Measurements from ENCODE around the gene NUCB1.
"Not testable (repeated sequence)": the region's sequence is repeated elsewhere in the genome, so short reads cannot be mapped to it uniquely, and the experiment has no call there.

NUCB1 gene

DNA sequence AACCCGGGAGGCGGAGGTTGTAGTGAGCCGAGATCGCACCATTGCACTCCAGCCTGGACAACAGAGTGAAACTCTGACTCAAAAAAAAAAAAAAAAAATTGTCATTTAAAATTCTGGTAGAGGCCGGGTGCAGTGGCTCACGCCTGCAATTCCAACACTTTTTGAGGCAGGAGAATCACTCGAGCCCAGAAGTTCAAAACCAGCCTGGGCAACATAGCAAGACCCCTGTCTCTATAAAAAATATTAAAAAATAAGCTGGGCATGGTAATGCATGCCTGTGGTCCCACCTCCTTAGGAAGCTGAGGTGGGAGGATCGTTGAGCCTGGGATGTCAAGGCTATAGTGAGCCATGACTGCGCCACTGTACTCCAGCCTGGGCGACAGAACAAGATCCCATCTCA, 6.2 kb downstream of the NUCB1 start:
- DNase-seq: no peak

DNA sequence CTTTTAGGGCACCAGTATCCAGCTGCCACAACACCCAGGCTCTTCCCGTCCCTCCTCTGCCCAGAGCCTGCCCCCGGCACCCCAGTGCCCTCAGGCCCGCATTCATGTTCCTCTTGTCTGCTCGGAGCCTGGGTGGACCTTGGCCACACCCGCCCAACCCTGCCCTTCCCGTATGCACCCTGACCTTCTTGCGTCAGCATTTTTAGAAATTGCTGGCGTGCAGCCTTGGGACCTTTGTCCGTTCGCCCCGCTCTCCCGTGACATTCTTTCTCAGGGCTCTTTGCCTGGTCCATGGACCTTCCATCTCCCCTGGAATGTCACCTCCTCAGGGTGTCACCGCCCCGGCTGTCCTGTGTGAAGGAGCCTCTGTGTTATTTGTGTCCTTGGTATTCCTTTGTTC, 7.6 kb downstream of the NUCB1 start:
- DNase-seq: no peak

DNA sequence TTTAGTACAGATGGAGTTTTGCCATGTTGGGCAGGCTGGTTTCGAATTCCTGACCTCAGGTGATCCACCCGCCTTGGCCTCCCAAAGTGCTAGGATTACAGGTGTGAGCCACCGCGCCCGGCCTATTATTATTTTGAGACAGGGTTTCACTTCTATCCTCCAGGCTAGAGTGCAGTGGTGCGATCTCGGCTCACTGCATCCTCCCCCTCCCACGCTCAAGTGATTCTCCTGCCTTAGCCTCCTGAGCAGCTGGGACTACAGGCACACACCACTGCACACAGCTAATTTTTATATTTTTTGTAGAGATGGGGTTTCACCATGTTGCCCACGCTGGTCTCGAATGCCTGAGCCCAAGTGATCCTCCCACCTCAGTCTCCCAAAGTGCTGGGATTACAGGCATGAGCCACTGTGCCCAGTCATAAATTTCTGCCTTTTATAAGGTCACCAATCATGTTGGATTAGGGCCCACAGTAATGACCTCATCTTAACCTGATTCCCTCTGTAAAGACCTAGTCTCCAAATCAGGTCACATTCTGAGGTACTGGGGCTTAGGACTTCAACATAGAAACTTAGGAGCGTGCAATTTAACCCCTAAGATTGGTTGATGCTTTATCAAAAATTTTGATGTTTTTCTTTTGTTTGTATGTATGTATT, 9.4 kb downstream of the NUCB1 start:
- not testable (repeated sequence) for DNase-seq

DNA sequence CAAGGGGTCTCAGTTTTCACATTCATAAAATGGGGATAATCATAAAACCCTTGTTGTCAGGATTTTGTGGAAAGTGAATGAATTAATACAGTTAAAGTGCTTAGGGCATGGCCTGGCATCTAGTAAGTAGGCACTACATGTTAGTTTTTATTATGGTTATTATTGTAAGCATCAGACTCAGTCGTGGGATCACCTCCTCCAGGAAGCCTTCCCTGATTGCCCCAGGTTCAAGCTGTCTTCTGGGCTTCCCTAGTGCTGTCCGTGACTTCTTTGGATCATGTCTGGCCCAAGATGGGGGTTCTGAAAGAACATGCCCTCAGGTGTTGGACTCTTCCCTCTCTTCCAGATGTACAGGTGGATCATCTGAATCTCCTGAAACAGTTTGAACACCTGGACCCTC, 10.7 kb downstream of the NUCB1 start:
- DNase-seq: no peak

DNA sequence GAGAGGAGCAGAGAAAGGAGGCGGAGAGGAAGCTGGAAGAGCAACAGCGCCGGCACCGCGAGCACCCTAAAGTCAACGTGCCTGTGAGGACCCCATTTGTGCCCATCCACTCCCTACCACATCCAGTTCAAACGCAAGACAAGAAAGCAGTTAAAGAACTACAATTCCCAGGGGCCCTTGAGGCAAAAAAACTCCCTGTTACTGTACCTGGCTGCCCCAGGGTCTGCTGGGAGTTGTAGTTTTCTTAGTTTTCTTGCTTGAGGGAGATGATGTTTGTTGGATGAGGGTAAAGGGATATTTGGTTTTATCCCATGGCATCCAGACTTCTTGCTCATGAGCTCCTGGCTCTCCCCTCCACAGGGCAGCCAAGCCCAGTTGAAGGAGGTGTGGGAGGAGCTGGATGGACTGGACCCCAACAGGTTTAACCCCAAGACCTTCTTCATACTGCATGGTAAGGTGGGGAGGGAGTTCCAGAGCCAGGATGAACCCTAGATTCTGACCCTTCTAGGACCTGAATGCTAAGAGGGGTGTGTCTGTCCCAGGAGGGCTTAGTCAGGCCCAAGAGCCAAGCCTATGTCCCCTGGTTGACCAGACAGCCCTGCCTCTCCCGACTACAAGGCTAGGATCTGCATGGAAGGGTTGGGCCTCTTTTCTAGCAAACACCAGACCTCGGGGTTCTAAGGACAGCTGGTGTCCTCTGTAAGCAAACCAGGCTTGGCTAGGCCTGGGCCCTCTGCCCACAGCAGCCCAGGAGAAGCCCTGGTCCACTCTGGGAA, 13.2 kb downstream of the NUCB1 start:
- no peak for DNase-seq

DNA sequence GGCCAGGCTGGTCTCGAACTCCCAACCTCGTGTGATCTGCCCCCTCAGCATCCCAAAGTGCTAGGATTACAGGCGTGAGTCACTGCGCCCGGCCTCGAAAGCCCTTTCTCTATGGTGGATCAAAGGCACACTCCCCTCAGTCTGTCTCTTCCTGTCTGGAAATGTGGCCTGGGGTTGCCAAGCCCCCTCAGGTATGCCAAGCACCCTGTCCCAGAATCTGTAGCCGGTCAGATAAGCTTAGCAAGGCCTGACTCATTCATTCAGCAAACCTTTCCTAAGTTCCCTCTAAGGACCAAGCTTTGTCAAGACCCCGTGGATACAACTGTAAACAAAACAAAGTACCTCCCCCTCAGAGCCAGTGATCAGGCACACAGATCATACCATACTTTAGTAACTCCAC, 14.1 kb downstream of the NUCB1 start:
- DNase-seq: no peak

DNA sequence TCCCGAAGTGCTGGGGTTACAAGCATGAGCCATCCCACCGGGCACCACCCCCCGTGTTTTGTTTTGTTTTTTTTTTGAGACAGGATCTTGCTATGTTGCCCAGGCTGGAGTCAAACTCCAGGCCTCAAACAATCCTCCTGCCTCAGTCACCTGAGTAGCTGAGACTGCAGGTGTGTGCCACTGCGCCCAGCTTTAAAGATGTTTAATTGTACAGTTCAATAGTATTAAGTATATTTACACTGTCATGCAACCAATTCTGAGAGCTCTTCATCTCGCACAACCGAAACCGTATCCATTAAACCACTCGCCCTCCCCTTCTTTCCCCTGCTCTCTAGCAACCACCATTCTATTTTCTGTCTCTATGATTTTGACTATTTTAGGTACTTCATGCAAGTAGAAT, 15.6 kb downstream of the NUCB1 start:
- no peak for DNase-seq

DNA sequence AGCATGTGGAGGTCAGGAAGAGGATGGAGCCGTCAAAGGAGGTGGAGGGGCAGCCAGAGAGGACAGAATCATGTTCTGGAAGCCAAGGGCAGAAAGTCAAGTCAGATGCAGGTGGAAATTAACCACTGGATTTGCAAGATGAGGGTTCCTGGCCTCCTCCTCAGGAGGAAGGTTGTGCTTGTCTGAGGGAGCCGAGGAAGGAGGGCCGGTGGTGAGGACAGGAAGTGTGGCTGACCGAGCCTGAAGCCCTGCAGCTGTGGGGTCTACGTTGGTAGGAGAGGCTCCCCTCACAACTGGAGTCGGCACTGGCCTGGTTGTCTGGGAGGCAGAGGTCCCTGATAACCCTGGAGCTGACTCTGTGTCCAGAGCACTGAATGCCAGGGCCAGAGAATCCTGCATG, 18.0 kb downstream of the NUCB1 start:
- no peak for DNase-seq

DNA sequence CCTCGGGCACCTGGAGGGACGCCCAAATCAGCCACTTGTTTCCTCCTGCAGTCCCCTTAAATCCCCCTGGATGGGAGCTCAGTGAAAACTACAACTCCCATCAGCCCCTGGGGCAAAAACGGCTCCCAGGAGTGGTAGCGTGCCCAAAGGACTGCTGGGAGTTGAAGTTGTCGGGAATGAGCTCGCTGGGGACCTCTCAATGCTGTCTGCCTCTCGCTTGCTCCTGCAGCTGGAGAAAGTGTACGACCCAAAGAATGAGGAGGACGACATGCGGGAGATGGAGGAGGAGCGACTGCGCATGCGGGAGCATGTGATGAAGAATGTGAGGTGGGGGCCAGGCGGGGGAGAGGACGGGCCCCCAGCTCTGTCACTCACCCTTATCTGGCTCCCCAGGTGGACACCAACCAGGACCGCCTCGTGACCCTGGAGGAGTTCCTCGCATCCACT, 18.7 kb downstream of the NUCB1 start:
- no peak for DNase-seq

DNA sequence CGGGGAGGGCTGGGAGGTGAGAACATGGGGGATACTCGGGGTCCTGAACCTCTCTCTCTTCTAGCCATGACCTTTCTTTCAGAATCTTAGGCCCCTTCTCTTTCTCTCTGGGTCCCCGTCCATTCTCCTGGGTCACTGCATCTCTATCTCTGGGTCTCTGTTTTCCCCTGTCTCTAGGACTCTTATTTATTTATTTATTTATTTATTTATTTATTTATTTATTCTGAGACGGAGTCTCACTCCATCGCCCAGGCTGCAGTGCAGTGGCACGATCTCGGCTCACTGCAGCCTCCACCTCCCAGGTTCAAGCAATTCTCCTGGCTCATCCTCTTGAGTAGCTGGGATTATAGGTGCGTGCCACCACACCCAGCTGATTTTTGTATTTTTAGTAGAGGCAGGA, 19.2 kb downstream of the NUCB1 start:
- not testable (repeated sequence) for DNase-seq

DNA sequence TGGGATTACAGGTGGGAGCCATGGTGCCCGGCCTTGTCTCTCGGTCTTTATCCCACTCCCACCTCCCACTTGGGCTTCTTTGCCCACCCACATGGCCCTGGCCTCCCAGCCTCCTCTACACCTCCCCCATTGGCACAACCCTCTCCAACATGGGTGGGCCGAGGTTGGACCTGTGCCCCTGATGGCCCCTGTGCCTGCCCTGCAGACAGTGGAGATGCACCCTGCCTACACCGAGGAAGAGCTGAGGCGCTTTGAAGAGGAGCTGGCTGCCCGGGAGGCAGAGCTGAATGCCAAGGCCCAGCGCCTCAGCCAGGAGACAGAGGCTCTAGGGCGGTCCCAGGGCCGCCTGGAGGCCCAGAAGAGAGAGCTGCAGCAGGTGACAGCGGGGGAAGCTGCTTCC, 20.8 kb downstream of the NUCB1 start:
- no peak for DNase-seq

DNA sequence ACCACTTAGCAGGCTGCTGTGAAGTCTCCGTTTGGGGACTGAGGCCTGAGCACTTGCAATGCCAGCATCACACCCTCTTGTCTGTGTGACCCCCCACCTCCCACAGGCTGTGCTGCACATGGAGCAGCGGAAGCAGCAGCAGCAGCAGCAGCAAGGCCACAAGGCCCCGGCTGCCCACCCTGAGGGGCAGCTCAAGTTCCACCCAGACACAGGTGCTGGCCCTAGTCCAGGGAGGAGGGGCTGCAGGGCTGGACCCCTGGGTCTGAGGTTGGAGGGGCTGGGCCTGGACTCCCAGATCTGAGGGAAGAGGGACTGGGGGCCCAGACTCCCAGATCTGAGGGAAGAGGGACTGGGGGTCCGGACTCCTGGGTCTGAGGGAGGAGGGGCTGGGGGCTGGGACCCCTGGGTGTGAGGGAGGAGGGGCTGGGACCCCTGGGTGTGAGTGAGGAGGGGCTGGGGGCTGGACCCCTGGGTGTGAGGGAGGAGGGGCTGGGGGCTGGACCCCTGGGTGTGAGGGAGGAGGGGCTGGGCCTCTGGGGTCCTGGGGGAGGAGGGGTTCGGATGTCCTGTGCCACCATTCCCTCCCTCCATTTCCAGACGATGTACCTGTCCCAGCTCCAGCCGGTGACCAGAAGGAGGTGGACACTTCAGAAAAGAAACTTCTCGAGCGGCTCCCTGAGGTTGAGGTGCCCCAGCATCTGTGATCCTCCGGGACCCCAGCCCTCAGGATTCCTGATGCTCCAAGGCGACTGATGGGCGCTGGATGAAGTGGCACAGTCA, 21.8 kb downstream of the NUCB1 start:
- no peak for DNase-seq

DNA sequence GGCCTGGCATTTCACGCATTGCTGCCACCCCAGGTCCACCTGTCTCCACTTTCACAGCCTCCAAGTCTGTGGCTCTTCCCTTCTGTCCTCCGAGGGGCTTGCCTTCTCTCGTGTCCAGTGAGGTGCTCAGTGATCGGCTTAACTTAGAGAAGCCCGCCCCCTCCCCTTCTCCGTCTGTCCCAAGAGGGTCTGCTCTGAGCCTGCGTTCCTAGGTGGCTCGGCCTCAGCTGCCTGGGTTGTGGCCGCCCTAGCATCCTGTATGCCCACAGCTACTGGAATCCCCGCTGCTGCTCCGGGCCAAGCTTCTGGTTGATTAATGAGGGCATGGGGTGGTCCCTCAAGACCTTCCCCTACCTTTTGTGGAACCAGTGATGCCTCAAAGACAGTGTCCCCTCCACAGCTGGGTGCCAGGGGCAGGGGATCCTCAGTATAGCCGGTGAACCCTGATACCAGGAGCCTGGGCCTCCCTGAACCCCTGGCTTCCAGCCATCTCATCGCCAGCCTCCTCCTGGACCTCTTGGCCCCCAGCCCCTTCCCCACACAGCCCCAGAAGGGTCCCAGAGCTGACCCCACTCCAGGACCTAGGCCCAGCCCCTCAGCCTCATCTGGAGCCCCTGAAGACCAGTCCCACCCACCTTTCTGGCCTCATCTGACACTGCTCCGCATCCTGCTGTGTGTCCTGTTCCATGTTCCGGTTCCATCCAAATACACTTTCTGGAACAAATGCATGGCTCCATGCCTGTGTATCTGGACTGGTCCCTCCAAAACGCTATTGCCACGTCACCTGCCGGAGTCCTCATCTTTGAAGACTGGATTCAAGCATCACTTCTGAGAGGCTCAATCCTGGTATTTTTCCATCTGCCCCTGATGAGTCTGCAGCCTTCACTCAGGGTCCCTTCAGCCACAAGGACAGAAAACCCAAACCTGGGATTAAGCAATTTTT, 22.7 kb downstream of the NUCB1 start:
- DNase-seq: no peak

DNA sequence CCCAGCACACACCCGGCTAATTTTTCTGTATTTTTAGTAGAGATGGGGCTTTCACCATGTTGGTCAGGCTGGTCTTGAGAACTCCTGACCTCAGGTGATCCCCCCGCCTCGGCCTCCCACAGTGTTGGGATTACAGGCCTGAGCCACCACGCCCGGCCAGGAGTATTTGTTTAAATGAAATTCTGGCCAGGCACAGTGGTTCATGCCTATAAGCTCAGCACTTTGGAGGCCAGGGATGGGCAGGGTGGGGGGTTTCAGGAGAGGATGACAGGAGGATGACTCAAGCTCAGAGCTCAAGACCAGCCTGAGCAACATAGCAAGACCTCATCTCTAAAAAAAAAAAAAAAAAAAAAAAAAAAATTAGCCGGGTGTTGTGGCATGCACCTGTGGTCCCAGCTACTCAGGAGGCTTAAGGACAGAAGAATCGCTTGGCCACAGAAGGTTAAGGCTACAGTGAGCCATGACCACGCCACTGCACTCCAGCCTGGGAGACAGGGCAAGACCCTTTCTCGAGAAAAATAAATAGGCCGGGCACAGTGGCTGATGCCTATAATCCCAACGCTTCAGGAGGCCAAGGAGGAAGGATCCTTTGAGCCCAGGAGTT, 25.2 kb downstream of the NUCB1 start:
- DNase-seq: no peak

DNA sequence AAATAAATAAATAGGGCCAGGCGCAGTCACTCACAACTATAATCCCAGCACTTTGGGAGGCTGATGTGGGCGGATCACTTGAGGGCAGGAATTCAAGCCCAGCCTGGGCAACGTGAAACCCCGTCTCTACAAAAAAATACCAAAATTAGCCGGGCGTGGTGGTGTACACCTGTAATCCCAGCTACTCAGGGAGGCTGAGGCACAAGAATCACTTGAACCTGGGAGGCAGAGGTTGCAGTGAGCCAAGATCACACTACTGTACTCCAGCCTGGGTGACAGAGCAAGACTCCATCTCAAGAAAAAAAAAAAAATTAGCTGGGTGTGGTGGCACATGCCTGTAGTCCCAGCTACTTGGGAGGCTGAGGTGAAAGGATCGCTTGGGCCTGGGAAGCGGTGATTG, 25.8 kb downstream of the NUCB1 start:
- not testable (repeated sequence) for DNase-seq

DNA sequence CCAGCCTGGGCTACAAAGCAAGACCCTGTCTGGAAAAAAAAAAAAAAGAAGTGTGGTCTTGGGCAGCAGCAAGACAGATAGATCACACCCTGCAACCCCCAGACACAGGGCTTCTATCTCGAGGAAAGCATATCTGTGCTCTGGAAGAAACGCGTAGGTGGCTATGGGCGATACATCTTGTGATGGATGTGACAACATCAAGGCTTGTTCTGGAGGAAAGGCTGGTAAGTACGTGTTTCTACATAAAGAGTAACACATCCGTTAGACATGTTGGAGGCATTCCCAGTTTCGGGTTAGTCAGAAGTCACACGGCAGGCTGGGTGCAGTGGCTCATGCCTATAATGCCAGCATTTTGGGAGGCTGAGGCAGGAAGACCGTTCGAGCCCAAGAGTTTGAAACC, 26.8 kb downstream of the NUCB1 start:
- no peak for DNase-seq

DNA sequence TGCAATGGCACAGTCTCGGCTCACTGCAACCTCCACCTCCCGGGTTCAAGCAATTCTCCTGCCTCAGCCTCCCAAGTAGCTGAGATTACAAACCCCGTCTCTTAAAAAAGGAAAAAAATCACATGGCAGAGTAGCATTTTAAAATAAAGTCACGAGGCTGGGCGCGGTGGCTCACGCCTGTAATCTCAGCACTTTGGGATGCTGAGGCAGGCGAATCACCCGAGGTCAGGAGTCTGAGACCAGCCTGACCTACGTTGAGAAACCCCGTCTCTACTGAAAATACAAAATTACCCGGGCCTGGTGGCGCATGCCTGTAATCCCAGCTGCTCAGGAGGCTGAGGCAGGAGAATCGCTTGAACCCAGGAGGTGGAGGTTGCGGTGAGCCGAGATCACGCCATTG, 27.6 kb downstream of the NUCB1 start:
- not testable (repeated sequence) for DNase-seq

DNA sequence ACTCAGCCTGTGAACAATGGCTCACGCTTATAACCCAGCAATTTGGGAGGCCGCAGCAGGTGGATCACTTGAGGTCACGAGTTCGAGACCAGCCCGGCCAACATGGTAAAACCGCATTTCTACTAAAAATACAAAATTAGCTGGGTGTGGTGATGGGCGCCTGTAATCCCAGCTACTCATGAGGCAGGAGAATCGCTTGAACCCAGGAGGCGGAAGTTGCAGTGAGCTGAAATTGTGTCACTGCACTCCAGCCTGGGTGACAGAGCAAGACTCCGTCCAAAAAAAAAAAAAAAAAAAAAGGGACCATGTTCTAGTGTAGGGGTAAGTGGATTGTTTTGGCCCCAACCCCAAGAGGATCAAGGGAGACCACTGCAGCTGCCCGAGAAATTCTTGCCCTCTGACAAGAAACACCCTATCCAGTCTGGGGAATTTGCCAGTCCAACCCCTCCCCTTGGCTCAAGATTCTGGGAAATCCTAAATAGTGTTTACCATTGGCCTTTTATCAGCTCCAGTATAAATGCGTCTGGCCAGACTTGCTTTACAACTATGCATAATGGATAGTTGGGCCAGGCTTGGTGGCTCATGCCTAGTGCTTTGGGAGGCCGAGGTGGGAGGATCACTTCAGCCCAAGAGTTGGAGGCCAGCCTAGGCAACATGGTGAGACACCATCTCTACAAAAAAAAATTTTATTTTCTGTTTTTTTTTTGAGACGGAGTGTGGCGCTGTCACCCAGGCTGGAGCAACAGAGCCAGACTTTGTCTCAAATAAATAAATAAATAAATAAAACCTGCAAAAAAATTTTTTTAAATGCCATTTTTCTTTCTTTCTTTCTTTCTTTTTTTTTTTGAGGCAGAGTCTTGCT, 28.3 kb downstream of the NUCB1 start:
- DNase-seq: no peak

DNA sequence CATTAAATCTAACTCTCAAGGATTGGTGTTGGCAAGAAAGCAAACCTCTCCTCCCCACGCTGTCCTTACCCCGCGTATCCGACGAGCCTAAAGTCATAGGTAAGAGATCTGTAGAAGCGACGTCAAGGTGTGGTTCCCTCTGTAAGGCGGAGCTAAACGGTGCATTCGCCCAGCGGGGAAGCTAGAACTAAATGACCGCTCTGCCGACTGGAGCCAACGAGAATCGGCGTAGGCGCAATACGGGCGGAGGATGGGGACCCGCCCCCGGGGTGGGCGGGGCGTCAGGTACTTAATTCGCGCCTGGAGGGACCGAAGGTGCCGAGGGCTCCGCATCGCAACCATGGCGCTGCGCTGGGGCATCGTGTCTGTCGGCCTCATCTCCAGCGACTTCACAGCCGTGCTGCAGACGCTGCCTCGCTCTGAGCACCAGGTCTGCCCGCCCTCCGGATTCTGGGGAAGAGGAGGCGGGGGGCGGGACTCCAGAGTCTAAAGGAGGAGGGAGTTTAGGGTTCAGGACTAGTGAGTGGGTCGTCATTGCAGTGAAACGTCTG, 33.3 kb downstream of the NUCB1 start, which contains the start of gene DHDH:
TSS of gene DHDH (plus strand) at position 318 of the 551 bp plus-strand sequence. CDS start at position 341, 23 bp downstream.
- DNase-seq: peak; percentile 85

DNA sequence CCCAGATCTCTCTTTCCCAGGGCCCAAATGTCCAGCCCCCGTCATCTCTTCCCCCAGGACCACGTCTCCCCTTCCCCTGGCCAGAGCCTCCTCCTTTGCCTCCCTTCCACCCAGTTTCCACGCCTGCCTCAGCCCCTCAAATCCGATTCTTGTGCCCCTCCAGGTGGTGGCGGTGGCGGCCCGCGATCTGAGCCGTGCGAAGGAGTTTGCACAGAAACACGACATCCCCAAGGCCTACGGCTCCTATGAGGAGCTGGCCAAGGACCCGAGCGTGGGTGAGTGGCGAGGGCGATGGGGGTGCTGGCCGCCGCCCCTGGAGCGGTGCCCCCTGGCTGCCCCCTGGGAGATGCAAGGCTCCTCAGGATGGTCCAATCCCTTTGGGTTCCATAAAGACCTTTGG, 34.7 kb downstream of the NUCB1 start:
- DNase-seq: no peak

DNA sequence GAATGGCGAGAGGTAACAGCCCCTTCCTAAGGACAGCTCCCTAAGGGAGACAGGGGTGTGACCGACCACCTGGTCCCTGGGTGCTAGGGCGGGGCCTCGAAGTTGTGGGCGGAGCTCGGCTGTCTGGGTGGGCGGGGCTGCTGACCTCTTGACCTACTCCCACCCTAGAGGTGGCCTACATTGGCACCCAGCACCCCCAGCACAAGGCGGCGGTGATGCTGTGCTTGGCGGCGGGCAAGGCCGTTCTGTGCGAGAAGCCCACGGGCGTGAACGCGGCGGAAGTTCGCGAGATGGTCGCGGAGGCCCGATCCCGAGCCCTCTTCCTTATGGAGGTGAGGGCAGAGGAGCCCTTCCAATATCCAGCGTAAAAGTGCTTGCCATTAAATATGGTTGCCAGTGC, 35.8 kb downstream of the NUCB1 start:
- DNase-seq: no peak
